GM21381 (cell line): Measurements from ENCODE around the gene FANCE.

Source experiments
- ATAC-seq: cut with Tn5 transposase; IDR thresholded peaks from one replicate; pipeline ENCODE4 v1.9.1; 2021; ENCODE audit warnings: mild to moderate bottlenecking, moderate library complexity; ENCODE audit not compliant: unreplicated experiment

The FANCE gene

GRCh38 chr6:35483893-35484645, 31.9 kb downstream of the FANCE start:
- ATAC-seq: no peak

DNA sequence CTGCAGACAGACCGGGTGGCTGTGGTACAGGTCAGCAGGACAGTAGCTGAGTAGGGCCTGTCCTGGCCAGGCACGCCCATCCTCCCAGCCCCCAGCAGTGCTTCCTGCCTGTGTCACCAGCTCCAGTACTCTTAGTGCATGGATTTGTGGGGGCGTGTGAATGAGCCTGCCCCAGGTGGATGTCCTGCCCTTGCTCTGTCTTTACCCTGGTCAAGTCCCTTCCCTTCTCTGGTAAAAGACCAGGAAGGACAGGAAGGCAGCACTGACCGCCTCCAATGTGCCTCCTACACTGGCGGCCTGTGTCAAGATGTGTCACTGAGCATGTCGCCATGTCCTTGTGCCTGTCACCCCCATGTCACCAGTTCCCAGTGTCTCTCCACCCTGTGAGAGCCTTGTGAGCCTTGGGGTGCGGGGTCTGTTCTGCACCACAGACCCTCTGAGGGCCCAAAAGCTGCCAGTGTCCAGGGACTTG, 32.8 kb downstream of the FANCE start:
- ATAC-seq: no peak

GRCh38 chr6:35485402-35485877, 33.3 kb downstream of the FANCE start:
- ATAC-seq: no peak

GRCh38 chr6:35486005-35486925, 34.1 kb downstream of the FANCE start:
- no peak for ATAC-seq

GRCh38 chr6:35487658-35488516, 35.7 kb downstream of the FANCE start:
- no peak for ATAC-seq

- no peak for ATAC-seq
These were observed 36.4 kb downstream of the FANCE start for GRCh38 chr6:35488517-35488862.

DNA sequence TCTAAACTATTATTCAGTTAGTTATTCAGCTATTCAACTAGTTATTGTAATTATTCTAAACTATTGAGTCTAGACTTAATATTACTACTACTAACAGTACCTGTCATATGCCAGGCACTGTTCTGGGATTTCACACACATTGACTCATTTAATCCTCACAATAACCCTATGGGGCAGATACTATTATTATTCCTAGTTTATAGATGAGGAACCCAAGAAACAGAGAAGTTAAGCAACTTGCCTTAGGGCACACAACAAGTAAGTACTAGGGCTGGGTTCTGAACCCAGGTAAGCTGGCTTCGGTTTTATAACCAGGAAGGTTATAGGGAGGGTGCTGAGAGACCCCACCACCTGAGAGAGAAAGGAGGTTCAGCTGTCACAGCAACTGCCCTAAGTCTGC, 36.9 kb downstream of the FANCE start:
- ATAC-seq: no peak

DNA sequence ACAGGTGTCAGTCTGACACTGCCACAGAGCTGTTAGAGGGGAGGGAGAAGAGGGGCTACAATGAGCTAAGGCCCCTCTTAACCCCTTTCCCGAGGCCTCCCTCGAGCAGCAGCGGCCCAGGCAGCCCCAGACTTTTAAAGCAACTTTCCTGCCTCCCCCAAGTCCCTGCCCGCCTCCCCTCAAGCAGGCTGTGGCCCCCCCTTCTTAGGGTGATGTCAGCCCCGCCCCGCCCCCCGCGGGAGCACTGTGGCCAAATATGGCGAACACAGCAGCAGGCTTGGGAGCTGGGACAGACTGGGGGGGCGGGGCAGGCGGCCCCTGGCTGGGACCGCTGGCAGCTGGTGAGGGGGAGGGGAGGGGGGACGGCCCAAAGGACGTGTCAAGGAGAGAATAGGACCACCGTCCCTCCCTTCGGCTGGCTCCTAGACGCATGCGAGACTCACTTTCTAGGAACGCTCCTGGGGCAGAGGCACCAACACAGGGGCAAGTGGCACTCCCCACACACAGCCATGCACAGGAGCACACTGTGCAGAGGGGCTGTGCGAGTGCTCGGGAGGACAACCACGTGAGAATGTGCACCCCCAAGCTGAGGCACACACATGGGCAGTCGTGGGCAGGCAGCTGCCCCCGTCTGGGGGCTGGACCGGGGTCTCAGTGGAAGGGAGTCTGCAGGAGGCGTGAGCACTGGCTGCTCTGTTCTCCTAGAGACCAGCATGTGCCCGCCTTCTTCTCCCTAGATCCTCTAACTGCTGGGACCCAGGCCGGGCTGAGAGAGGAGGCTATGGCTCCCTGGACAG, 38.1 kb downstream of the FANCE start:
- no peak for ATAC-seq

DNA sequence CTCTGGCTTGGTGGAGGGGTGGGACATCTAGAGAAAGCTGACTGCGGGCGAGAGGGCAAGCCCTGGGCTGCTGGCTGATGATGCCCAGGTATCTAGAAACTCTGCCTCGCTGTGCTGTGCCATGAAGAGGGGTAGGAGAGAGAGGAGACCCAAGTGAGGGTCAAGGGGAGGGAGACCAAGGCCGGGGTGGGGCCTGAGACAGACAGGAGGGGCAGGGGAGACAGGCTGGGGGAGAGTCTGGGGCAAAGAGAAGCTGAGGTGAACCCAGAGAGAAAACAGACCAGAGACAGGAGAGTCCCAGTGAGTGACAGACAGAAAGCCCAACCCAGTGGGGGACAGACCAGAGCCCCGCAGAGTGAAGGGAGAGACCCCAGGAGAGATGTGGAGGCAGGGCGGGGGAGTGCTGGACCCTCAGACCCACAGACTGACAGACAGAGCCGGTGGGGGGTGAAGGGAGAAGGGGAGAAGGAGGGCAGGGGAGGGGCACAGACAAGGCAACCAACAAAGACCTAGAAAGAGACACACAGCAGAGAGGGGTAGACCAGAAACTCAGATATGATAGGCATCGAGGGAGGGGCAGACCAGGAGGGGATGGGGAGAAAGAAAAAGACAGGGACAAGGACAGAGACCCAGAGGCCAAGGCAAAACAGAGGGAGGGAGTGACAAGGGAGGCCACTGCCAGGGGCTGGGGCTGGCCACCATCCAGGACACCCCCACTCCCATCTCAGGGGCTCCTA, 38.9 kb downstream of the FANCE start:
- ATAC-seq: no peak

DNA sequence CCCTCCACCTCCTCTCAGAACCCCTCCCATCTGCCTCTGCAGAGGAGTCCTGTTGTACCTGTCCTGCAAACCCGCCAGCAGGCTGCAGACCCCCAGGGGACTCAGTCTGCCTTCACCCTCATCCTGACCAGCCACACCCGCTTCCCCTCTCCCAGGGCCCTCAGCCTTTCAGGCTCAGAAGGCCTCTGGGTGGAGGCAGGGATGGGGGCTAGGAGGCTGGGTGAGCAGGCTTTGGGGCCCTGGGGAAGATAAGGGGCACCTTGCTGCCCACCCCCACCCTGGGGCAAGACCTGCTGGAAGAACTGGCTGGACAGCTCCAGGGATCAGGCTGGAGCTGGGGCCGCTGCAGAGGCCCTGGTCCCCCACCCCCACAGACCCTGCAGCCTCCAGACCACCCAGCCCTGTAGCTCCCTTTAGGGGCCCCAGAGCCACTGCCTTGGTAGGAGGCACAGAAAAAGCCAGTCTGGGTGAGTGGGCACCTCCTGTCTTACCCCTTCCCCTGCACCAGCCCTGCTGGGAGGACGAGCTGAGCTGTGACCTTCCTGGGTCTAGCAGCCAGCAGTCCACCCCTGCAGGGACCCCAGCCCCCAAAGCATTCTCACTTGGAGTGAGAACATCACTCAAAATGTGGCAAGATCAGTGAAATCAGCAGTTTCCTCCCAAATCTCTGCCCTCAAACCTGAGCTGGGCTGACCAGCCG, 39.6 kb downstream of the FANCE start:
- ATAC-seq: no peak

- ATAC-seq: no peak
These were observed 40.3 kb downstream of the FANCE start for GRCh38 chr6:35492258-35492973.

DNA sequence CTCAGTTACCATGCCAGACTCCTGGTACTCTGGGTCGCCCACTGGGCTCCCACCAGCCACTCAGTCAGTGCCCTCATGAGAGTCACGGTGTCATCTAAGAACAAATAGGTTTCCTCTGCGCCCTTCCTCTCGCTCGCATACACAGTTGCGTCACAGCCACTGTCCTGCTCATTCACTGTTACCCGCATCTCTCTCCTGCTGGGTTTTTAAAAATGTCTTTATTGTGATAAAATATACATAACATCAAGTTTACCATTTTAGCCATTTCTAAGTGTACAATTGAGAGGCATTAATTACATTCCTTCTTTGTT, 40.8 kb downstream of the FANCE start:
- ATAC-seq: no peak

DNA sequence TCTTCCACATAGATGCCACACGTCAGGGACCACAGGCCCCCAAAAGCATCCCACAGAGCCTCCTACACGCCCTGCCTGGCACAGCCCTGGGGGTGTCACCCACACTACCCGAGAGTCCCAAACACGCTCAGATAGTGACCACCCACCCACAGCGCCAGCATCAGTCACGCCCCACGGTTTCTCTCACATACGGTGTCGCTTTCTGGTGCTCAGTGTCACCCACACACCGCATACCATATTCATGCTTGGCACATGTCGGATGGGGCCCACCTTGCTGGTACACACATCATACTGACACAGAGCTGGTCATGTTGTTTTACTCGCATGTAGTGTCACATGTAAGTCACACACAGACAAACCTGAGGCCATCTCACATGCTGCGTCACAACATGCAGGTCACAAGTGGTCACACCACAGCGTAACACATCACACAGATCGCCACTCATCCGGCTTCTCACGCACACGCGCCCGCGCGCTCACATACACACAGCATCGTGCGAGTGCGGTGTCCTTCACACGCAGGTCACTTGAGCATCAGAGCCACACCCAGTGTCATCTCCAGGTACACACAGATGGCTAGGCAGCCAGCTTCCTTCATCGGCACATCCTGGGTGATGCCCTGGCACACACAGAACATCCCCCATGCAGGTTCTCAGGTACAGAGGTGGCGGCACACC, 41.3 kb downstream of the FANCE start:
- no peak for ATAC-seq

DNA sequence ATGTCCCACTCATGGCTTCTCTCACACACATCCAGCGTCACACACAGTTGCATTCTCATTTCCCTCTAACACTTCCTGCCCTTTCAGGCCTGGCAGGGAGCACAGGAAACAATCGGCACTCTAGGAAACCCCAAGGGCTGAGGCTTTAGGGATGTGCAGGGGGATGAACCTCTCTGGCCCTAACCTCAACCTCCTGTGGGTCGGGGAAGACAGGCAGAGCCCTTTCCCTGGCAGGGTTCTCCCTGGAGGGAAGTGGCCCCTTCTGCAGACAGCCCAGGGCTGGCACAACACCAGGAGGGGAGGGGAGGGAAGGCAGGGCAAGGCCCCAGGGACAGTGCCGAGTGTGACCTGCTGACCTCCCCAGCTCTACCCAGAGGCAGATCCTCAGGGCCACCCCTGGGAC, 42.0 kb downstream of the FANCE start:
- ATAC-seq: no peak

DNA sequence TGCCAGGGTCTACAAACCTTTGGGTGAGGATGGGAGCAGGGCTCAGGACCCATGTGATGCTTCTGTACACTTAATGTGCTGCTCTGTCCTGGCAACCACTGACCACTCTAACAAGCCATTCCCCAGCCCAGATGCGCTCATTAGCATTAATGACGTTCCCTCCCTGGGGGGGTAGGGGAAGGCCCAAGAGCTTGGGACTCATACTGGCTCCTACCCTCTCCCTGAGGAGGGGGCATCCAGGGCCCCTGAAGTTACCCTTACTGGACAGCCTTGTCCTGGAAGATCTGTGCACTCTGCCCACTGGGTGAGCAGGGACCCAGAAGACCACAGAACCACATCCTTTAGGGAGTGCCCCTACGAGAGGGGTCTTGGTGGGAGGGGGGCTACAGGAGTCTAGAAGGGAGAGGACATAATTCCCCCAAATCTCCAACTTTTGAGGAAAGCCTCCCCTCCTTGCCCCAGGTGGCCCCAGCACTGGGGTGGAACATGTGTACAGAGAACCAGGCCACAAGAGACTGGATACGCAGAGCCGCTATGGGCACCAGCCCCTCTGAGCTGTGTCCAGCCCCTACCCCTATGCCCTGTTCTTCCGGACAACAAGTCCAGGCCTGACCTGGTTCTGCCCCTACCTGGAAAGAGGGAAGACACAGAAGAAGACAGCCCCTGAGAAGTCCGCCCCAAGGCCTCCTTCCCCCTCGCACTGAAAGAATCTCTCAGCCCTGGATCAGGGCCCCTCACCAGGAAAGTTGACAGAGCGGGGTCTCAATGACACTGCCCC, 43.3 kb downstream of the FANCE start:
- no peak for ATAC-seq

DNA sequence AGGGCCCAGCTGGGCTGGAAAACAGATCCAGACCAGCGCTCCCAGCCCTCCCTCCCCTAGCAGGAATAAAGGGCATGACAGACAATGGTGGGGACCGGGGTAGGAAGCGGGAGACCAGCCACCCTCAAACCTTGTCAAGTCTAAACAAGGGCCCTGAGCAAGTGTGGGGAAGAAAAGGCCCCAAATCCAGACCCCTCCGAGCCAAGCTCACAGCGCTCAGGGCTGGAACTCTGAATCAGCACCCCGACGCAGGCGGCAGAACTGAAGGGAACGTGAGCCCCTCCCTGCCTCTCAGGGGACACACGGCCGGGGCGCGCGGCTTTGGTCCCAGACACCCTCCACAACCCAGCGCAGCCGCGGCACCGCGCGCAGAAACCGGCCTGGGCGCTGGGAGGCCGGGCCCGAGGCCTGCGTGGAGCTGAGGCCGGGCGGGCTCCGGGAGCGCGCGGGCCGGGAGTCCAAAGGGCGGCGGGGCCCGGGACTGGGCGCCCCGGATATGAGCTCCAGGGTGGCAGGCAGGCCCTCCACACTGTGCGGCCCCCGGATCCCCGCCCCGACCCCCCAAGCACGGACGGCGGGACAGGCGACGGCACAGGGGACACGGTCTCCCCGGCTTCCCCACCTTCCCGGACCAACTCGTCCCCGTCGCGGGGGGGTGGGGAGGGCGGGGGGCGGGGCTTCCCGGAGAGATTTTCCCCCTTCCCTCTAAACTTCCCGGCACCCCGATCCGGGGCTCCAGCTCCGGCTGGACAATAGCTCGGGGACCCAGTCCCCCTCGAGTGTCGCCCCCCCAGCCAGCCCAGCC, 44.1 kb downstream of the FANCE start:
- no peak for ATAC-seq
